Measurements from ENCODE around the gene ZNF599. TPM values are rescaled to one million over a fixed set of nuclear protein-coding genes. Genes with fewer than 3 reads are reported as not detected.

Gene ZNF599
- total RNA-seq, 2 experiments from 2014 or later = 3.2 to 3.7 TPM

- intact Hi-C loops (cut with micrococcal nuclease) = loop anchor here (1.0 to 5.0 kb wide), 3 partner anchors 40 to 269 kb away; partner anchors contain the start of genes GRAMD1A, SCGB2B2, ZNF302 and ZNF599
- peaks cover 5% of the 10 kb centered on the region for H3K27me3 Mint-ChIP-seq
Measured at GRCh38 chr19:34733266-34733745, 39.7 kb downstream of the ZNF599 start.

GRCh38 chr19:34732612-34733211 is 40.3 kb downstream of the ZNF599 start:
- no peak for DNase-seq
- Mint-ChIP-seq H3K27me3 (peaks cover 8% of the 10 kb centered on the region), H3K9me3 (peaks cover 5% of the 10 kb centered on the region), H3K27ac (no peak overlapping the region), H3K4me1 (ENCODE audit: low read depth) (peaks cover 19% of the 10 kb centered on the region), H3K36me3 (peaks cover 17% of the 10 kb centered on the region), H3K4me3 (peak overlapping the region; percentile 32)
- ChIA-PET POLR2A (interaction anchor here (1.1 to 2.6 kb wide), 2 partner anchors 40 to 56 kb away, joined by 4 to 13 read pairs; partner anchors contain the start of genes SCGB2B2, ZNF302 and ZNF599), CTCF (interaction anchor here (0.5 to 1.2 kb wide), 2 partner anchors 19 to 94 kb away, joined by 3 read pairs; no protein-coding TSS in a partner anchor)
- intact Hi-C loops (cut with micrococcal nuclease) = loop anchor here (1.0 to 5.0 kb wide), 3 partner anchors 41 to 270 kb away; partner anchors contain the start of genes GRAMD1A, SCGB2B2, ZNF302 and ZNF599

More at GRCh38 chr19:34733266-34733745, 39.7 kb downstream of the ZNF599 start:
- no peak for DNase-seq
- Mint-ChIP-seq H3K36me3 (peaks cover 21% of the 10 kb centered on the region), H3K27ac (peak overlapping the region; percentile 97), H3K9me3 (peaks cover 5% of the 10 kb centered on the region), H3K4me1 (ENCODE audit: low read depth) (peaks cover 19% of the 10 kb centered on the region), H3K4me3 (peak overlapping the region; percentile 86)
- ChIA-PET CTCF (interaction anchor here (1.2 kb wide), 1 partner anchor 19 kb away, joined by 3 read pairs; no protein-coding TSS in a partner anchor), POLR2A (interaction anchor here (1.0 to 2.6 kb wide), 3 partner anchors 39 to 126 kb away, joined by 3 to 13 read pairs (median 4); partner anchors contain the start of genes SCGB2B2, ZNF302 and ZNF599)

GRCh38 chr19:34731964-34732363 is 41.1 kb downstream of the ZNF599 start:
- peaks cover 19% of the 10 kb centered on the region for H3K4me1 Mint-ChIP-seq (ENCODE audit: low read depth)
- no peak for DNase-seq
- peaks cover 11% of the 10 kb centered on the region for H3K27me3 Mint-ChIP-seq
- intact Hi-C loops (cut with micrococcal nuclease) = loop anchor here (5.0 kb wide), 1 partner anchor 270 kb away; the partner anchor contains the start of gene GRAMD1A
- peaks cover 5% of the 10 kb centered on the region for H3K9me3 Mint-ChIP-seq
- no peak overlapping the region for H3K27ac Mint-ChIP-seq
- ChIA-PET CTCF (no interaction called here), POLR2A (no interaction called here)
- no peak overlapping the region for H3K4me3 Mint-ChIP-seq
- H3K36me3 Mint-ChIP-seq = peaks cover 15% of the 10 kb centered on the region

GRCh38 chr19:34731019-34731829 is 41.8 kb downstream of the ZNF599 start:
- POLR2A ChIA-PET = no interaction called here
- intact Hi-C loops (cut with micrococcal nuclease) = loop anchor here (5.0 kb wide), 1 partner anchor 271 kb away; the partner anchor contains the start of gene GRAMD1A
- no peak for DNase-seq
- Mint-ChIP-seq H3K36me3 (peaks cover 10% of the 10 kb centered on the region), H3K9me3 (peaks cover 5% of the 10 kb centered on the region), H3K4me1 (ENCODE audit: low read depth) (peaks cover 19% of the 10 kb centered on the region), H3K4me3 (no peak overlapping the region), H3K27me3 (peaks cover 15% of the 10 kb centered on the region), H3K27ac (no peak overlapping the region)
- CTCF ChIA-PET = no interaction called here

- no peaks in the 10 kb centered on the region for H3K36me3 Mint-ChIP-seq
- intact Hi-C loops (cut with micrococcal nuclease) = no loop called here
- no peak for DNase-seq
- no peak overlapping the region for H3K27ac Mint-ChIP-seq
- H3K4me3 Mint-ChIP-seq = no peak overlapping the region
- ChIA-PET CTCF (interaction anchor here (0.6 kb wide), 1 partner anchor 248 kb away, joined by 5 read pairs; no protein-coding TSS in a partner anchor), POLR2A (no interaction called here)
- peaks cover 18% of the 10 kb centered on the region for H3K27me3 Mint-ChIP-seq
- no peaks in the 10 kb centered on the region for H3K4me1 Mint-ChIP-seq (ENCODE audit: low read depth)
- no peaks in the 10 kb centered on the region for H3K9me3 Mint-ChIP-seq
Measured at GRCh38 chr19:34725400-34725799, 47.6 kb downstream of the ZNF599 start.

GRCh38 chr19:34722353-34722752 is 50.7 kb downstream of the ZNF599 start:
- CTCF ChIA-PET = no interaction called here

GRCh38 chr19:34715357-34715756 is 57.7 kb downstream of the ZNF599 start:
- POLR2A ChIA-PET = no interaction called here
- CTCF ChIA-PET = interaction anchor here (7.4 kb wide), 1 partner anchor 75 kb away, joined by 111 read pairs; no protein-coding TSS in a partner anchor

More at GRCh38 chr19:34722353-34722752, 50.7 kb downstream of the ZNF599 start:
- intact Hi-C loops (cut with micrococcal nuclease) = no loop called here
- POLR2A ChIA-PET = no interaction called here
- no peak overlapping the region for H3K27ac Mint-ChIP-seq
- no peak overlapping the region for H3K4me3 Mint-ChIP-seq
- DNase-seq = no peak
- peaks cover 9% of the 10 kb centered on the region for H3K27me3 Mint-ChIP-seq
- no peaks in the 10 kb centered on the region for H3K4me1 Mint-ChIP-seq (ENCODE audit: low read depth)
- H3K36me3 Mint-ChIP-seq = no peaks in the 10 kb centered on the region
- H3K9me3 Mint-ChIP-seq = no peaks in the 10 kb centered on the region

GRCh38 chr19:34713262-34713637 is 59.8 kb downstream of the ZNF599 start:
- H3K4me1 Mint-ChIP-seq (ENCODE audit: low read depth) = no peaks in the 10 kb centered on the region
- peaks cover 19% of the 10 kb centered on the region for H3K9me3 Mint-ChIP-seq
- H3K27me3 Mint-ChIP-seq = peaks cover 13% of the 10 kb centered on the region
- H3K4me3 Mint-ChIP-seq = no peak overlapping the region
- POLR2A ChIA-PET = interaction anchor here (0.6 kb wide), 1 partner anchor 206 kb away, joined by 4 read pairs; no protein-coding TSS in a partner anchor
- CTCF ChIA-PET = interaction anchor here (0.6 to 7.4 kb wide), 14 partner anchors 13 to 935 kb away, joined by 3 to 111 read pairs (median 4); no protein-coding TSS in a partner anchor
- no peak for DNase-seq
- no peak overlapping the region for H3K27ac Mint-ChIP-seq
- intact Hi-C loops (cut with micrococcal nuclease) = loop anchor here (5.0 kb wide), 1 partner anchor 211 kb away; no protein-coding TSS in a partner anchor
- peaks cover 7% of the 10 kb centered on the region for H3K36me3 Mint-ChIP-seq

More at GRCh38 chr19:34715357-34715756, 57.7 kb downstream of the ZNF599 start:
- no peak for DNase-seq
- H3K4me3 Mint-ChIP-seq = no peak overlapping the region
- peaks cover 11% of the 10 kb centered on the region for H3K27me3 Mint-ChIP-seq
- no peaks in the 10 kb centered on the region for H3K4me1 Mint-ChIP-seq (ENCODE audit: low read depth)
- H3K27ac Mint-ChIP-seq = no peak overlapping the region
- peaks cover 7% of the 10 kb centered on the region for H3K36me3 Mint-ChIP-seq
- peaks cover 19% of the 10 kb centered on the region for H3K9me3 Mint-ChIP-seq
- intact Hi-C loops (cut with micrococcal nuclease) = no loop called here

- ChIA-PET CTCF (interaction anchor here (0.6 to 7.4 kb wide), 17 partner anchors 14 to 935 kb away, joined by 3 to 111 read pairs (median 4); no protein-coding TSS in a partner anchor), POLR2A (interaction anchor here (0.6 kb wide), 1 partner anchor 205 kb away, joined by 4 read pairs; no protein-coding TSS in a partner anchor)
- peaks cover 7% of the 10 kb centered on the region for H3K36me3 Mint-ChIP-seq
- no peaks in the 10 kb centered on the region for H3K4me1 Mint-ChIP-seq (ENCODE audit: low read depth)
- no peak overlapping the region for H3K27ac Mint-ChIP-seq
- DNase-seq = peak; percentile 60
- intact Hi-C loops (cut with micrococcal nuclease) = loop anchor here (1.0 to 5.0 kb wide), 2 partner anchors 73 to 210 kb away; no protein-coding TSS in a partner anchor
- no peak overlapping the region for H3K4me3 Mint-ChIP-seq
- peaks cover 15% of the 10 kb centered on the region for H3K27me3 Mint-ChIP-seq
- peaks cover 19% of the 10 kb centered on the region for H3K9me3 Mint-ChIP-seq
Measured at GRCh38 chr19:34712395-34713261, 60.4 kb downstream of the ZNF599 start.

GRCh38 chr19:34711890-34712289 is 61.1 kb downstream of the ZNF599 start:
- Mint-ChIP-seq H3K36me3 (peaks cover 12% of the 10 kb centered on the region), H3K9me3 (peaks cover 19% of the 10 kb centered on the region), H3K27ac (no peak overlapping the region), H3K4me3 (no peak overlapping the region), H3K27me3 (peaks cover 15% of the 10 kb centered on the region), H3K4me1 (ENCODE audit: low read depth) (no peaks in the 10 kb centered on the region)
- intact Hi-C loops (cut with micrococcal nuclease) = loop anchor here (1.0 to 5.0 kb wide), 2 partner anchors 73 to 210 kb away; no protein-coding TSS in a partner anchor
- ChIA-PET POLR2A (no interaction called here), CTCF (interaction anchor here (0.6 to 7.4 kb wide), 10 partner anchors 15 to 934 kb away, joined by 3 to 111 read pairs (median 4); no protein-coding TSS in a partner anchor)
- no peak for DNase-seq
